ENCODE results near the gene TPH1.

Gene TPH1

GRCh38 chr11:18046116-18046777 is at the start of gene TPH1:
TPH1 (minus strand) TSS chr11:18046269; CDS start chr11:18040762, 5,507 bp downstream.
- no peak within 1 kb of the TSS for H3K4me2 ChIP-seq
- H3K9ac ChIP-seq = no peak within 1 kb of the TSS
- H4K20me1 ChIP-seq = no peaks in the 10 kb centered on the region
- H3K36me3 ChIP-seq = no peaks in the 10 kb centered on the region
- H3K9me3 ChIP-seq (replicated peaks in 1 of 11) = peaks cover 0 to 8% (median 5%) of the 10 kb centered on the region in 11 experiments; a peak in 7 of 22 replicates
- no peak within 1 kb of the TSS for H3K4me3 ChIP-seq
- no peaks in the 10 kb centered on the region for H3K4me1 ChIP-seq
- no peak for TF ChIP-seq Cebpa-rat (IDR thresholded peaks at IDR 0.05)
- no peaks in the 10 kb centered on the region for H3K27me3 ChIP-seq
- H3K27ac ChIP-seq = no peak within 1 kb of the TSS

GRCh38 chr11:18093959-18094358 is 47.9 kb upstream of the TPH1 start:
- peaks cover 88 to 100% (median 100%) of the 10 kb centered on the region in 11 experiments for H3K36me3 ChIP-seq
- no peak overlapping the region for H3K27ac ChIP-seq
- no peak for TF ChIP-seq Cebpa-rat (IDR thresholded peaks at IDR 0.05)

GRCh38 chr11:18091731-18092130 is 45.7 kb upstream of the TPH1 start:
- H4K20me1 ChIP-seq = peaks cover 0 to 46% (median 3%) of the 10 kb centered on the region in 11 experiments; a peak in 9 of 22 replicates
- no peak overlapping the region for H3K9ac ChIP-seq
- H3K4me3 ChIP-seq = no peak overlapping the region
- no peaks in the 10 kb centered on the region for H3K4me1 ChIP-seq
- H3K36me3 ChIP-seq = peaks cover 95 to 100% (median 100%) of the 10 kb centered on the region in 11 experiments
- no peak overlapping the region for H3K27ac ChIP-seq
- H3K27me3 ChIP-seq = no peaks in the 10 kb centered on the region
- H3K9me3 ChIP-seq (replicated peaks in 1 of 11) = no peaks in the 10 kb centered on the region
- H3K4me2 ChIP-seq = no peak overlapping the region
- no peak for TF ChIP-seq Cebpa-rat (IDR thresholded peaks at IDR 0.05)

More at GRCh38 chr11:18093959-18094358, 47.9 kb upstream of the TPH1 start:
- H4K20me1 ChIP-seq = peaks cover 0 to 68% (median 26%) of the 10 kb centered on the region in 11 experiments; a peak in 16 of 22 replicates
- no peak overlapping the region for H3K4me3 ChIP-seq
- H3K4me1 ChIP-seq = no peaks in the 10 kb centered on the region
- no peaks in the 10 kb centered on the region for H3K27me3 ChIP-seq
- H3K4me2 ChIP-seq = no peak overlapping the region
- H3K9ac ChIP-seq = no peak overlapping the region
- no peaks in the 10 kb centered on the region for H3K9me3 ChIP-seq (replicated peaks in 1 of 11)

- H3K36me3 ChIP-seq = peaks cover 95 to 100% (median 100%) of the 10 kb centered on the region in 11 experiments
- H3K9ac ChIP-seq = no peak overlapping the region
- TF ChIP-seq Cebpa-rat (IDR thresholded peaks at IDR 0.05) = no peak
Measured at GRCh38 chr11:18088966-18089365, 42.9 kb upstream of the TPH1 start.

GRCh38 chr11:18088366-18088765 is 42.3 kb upstream of the TPH1 start:
- Histone ChIP-seq H3K36me3 (peaks cover 91 to 100% (median 100%) of the 10 kb centered on the region in 11 experiments), H3K27ac (no peak overlapping the region)

More at GRCh38 chr11:18088966-18089365, 42.9 kb upstream of the TPH1 start:
- no peaks in the 10 kb centered on the region for H3K4me1 ChIP-seq
- H3K4me3 ChIP-seq = no peak overlapping the region
- no peaks in the 10 kb centered on the region for H3K27me3 ChIP-seq
- H3K4me2 ChIP-seq = no peak overlapping the region
- H4K20me1 ChIP-seq = peaks cover 0 to 29% (median 3%) of the 10 kb centered on the region in 11 experiments; a peak in 5 of 22 replicates
- H3K27ac ChIP-seq = no peak overlapping the region
- H3K9me3 ChIP-seq (replicated peaks in 1 of 11) = no peaks in the 10 kb centered on the region

GRCh38 chr11:18081551-18081950 is 35.5 kb upstream of the TPH1 start:
- Histone ChIP-seq H3K9me3 (replicated peaks in 1 of 11) (no peaks in the 10 kb centered on the region), H3K9ac (no peak overlapping the region), H3K27me3 (no peaks in the 10 kb centered on the region), H3K4me1 (no peaks in the 10 kb centered on the region), H3K36me3 (peaks cover 63 to 83% (median 79%) of the 10 kb centered on the region in 11 experiments), H3K27ac (no peak overlapping the region), H4K20me1 (0 out of 22 replicates have a peak, but pooled peaks cover 0 to 7% (median 0%) of the 10 kb centered on the region in 11 experiments), H3K4me3 (no peak overlapping the region), H3K4me2 (no peak overlapping the region)
- TF ChIP-seq Cebpa-rat (IDR thresholded peaks at IDR 0.05) = no peak

More at GRCh38 chr11:18088366-18088765, 42.3 kb upstream of the TPH1 start:
- Histone ChIP-seq H3K4me2 (no peak overlapping the region), H4K20me1 (peaks cover 0 to 24% (median 0%) of the 10 kb centered on the region in 11 experiments; a peak in 4 of 22 replicates), H3K4me1 (no peaks in the 10 kb centered on the region), H3K4me3 (no peak overlapping the region), H3K9ac (no peak overlapping the region), H3K27me3 (no peaks in the 10 kb centered on the region), H3K9me3 (replicated peaks in 1 of 11) (no peaks in the 10 kb centered on the region)
- TF ChIP-seq Cebpa-rat (IDR thresholded peaks at IDR 0.05) = no peak

GRCh38 chr11:18080451-18080850 is 34.4 kb upstream of the TPH1 start:
- no peak overlapping the region for H3K9ac ChIP-seq
- 0 out of 22 replicates have a peak, but pooled peaks cover 0 to 7% (median 0%) of the 10 kb centered on the region in 11 experiments for H4K20me1 ChIP-seq
- no peaks in the 10 kb centered on the region for H3K27me3 ChIP-seq
- no peak overlapping the region for H3K27ac ChIP-seq
- H3K4me1 ChIP-seq = no peaks in the 10 kb centered on the region
- no peak overlapping the region for H3K4me3 ChIP-seq
- H3K36me3 ChIP-seq = peaks cover 52 to 80% (median 72%) of the 10 kb centered on the region in 11 experiments
- TF ChIP-seq Cebpa-rat (IDR thresholded peaks at IDR 0.05) = no peak
- H3K9me3 ChIP-seq (replicated peaks in 1 of 11) = no peaks in the 10 kb centered on the region
- no peak overlapping the region for H3K4me2 ChIP-seq

- Histone ChIP-seq H4K20me1 (no peaks in the 10 kb centered on the region; a peak in 1 of 22 replicates), H3K4me3 (no peak overlapping the region), H3K4me1 (no peaks in the 10 kb centered on the region), H3K27ac (no peak overlapping the region), H3K4me2 (no peak overlapping the region), H3K36me3 (peaks cover 41 to 77% (median 65%) of the 10 kb centered on the region in 11 experiments), H3K9ac (no peak overlapping the region), H3K9me3 (replicated peaks in 1 of 11) (no peaks in the 10 kb centered on the region), H3K27me3 (no peaks in the 10 kb centered on the region)
- no peak for TF ChIP-seq Cebpa-rat (IDR thresholded peaks at IDR 0.05)
Measured at GRCh38 chr11:18078909-18079308, 32.8 kb upstream of the TPH1 start.

- Histone ChIP-seq H3K4me1 (no peaks in the 10 kb centered on the region), H3K4me2 (no peak overlapping the region), H3K9ac (no peak overlapping the region), H3K9me3 (replicated peaks in 1 of 11) (no peaks in the 10 kb centered on the region), H3K27ac (no peak overlapping the region), H4K20me1 (no peaks in the 10 kb centered on the region; a peak in 1 of 22 replicates), H3K36me3 (peaks cover 18 to 48% (median 34%) of the 10 kb centered on the region in 11 experiments), H3K27me3 (no peaks in the 10 kb centered on the region), H3K4me3 (no peak overlapping the region)
- TF ChIP-seq Cebpa-rat (IDR thresholded peaks at IDR 0.05) = 0 out of 22 replicates have a peak, but pooled peaks of 1 of the 11 experiments have one; percentile 38
Measured at GRCh38 chr11:18075444-18075843, 29.4 kb upstream of the TPH1 start.
